Measurements from ENCODE around the gene GIT2. TPM values are rescaled to one million over a fixed set of nuclear protein-coding genes. Genes with fewer than 3 reads are reported as not detected.

GIT2 gene
- total and polyA plus RNA-seq, 2 experiments from 2014 or later: 26.4 to 42.1 TPM

DNA sequence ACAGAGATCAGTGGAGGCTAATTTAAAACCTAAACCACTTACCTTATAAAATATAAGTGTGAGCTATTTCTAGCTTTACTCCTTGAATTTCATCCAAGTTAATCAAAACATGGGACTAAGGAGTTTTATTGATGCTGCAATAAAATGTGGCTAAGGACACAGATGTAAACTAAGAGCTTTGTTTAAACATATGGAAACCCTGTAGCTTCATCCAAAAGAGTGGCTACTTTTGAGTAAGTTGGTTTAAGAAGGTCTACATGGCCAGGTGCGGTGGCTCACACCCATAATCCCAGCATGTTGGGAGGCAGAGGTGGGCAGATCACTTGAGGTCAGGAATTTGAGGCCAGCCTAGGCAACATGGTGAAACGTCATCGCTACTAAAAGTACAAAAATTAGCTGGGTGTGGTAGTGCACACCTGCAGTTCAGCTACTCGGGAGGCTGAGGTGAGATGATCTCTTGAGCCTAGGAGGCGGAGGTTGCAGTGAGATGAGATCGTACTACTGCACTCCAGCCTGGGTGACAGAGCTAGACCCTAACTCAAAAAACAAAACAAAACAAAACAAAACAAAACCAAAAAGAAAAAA is 55.7 kb downstream of the GIT2 start:
- no peaks in the 10 kb centered on the region for H3K9me3 ChIP-seq (ENCODE audit: low read depth)
- in situ Hi-C loops (cut with MboI): no loop called here
- H3K4me2 ChIP-seq (ENCODE audit: unreplicated experiment): no peak overlapping the region
- no peaks in the 10 kb centered on the region for H3K27me3 ChIP-seq (replicated peaks; ENCODE audit: insufficient read depth)
- peaks cover 38% of the 10 kb centered on the region for H3K36me3 ChIP-seq (ENCODE audit: low read depth)
- no peak overlapping the region for H3K27ac ChIP-seq
- H3K9me2 ChIP-seq (ENCODE audit: insufficient read depth): no peaks in the 10 kb centered on the region
- 0 out of 2 replicates have a peak, but pooled peaks cover under 1% of the 10 kb centered on the region for H3K79me2 ChIP-seq (ENCODE audit: insufficient read depth)
- no peaks in the 10 kb centered on the region for H3K4me1 ChIP-seq (ENCODE audit: insufficient read depth)
- DNase-seq: no peak
- H3F3A ChIP-seq (ENCODE audit: insufficient read depth): no peaks in the 10 kb centered on the region
- no peak overlapping the region for H2AFZ ChIP-seq
- no peak overlapping the region for H3K9ac ChIP-seq
- H4K20me1 ChIP-seq (ENCODE audit: insufficient read depth): no peaks in the 10 kb centered on the region
- TF ChIP-seq EZH2 (IDR thresholded peaks at IDR 0.05; ENCODE audit: insufficient read depth, poor library complexity, severe bottlenecking) (no peak), EZH2phosphoT487 (IDR thresholded peaks at IDR 0.05; ENCODE audit: insufficient read depth, low read depth) (no peak)
- WGBS, 2 experiments (ENCODE audit: low coverage in 1 of 2, low lambda C conversion rate in 2 of 2, missing lambda C conversion rate in 2 of 2): 99% methylated on average over 6 of the region's 6 CpGs
- H3K4me3 ChIP-seq: no peak overlapping the region

DNA sequence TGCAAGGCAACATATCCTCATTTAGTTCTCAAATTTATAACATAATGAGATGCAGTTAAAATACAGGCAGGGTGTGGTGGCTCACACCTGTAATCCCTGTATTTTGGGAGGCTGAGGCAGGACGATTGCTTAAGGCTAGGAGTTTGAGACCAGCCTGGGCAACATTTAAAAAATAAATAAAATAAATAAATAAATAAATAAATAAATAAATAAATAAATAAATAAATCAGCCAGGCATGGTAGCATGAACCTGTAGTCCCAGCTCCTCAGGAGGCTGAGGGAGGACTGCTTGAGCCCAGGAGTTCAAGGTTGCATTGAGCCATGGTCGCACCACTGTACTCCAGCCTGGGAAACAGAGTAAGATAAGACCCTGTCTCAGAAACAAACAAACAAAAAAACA is 56.7 kb downstream of the GIT2 start:
- H3K4me3 ChIP-seq: no peak overlapping the region
- no peaks in the 10 kb centered on the region for H4K20me1 ChIP-seq (ENCODE audit: insufficient read depth)
- H3K4me1 ChIP-seq (ENCODE audit: insufficient read depth): no peaks in the 10 kb centered on the region
- no peak overlapping the region for H3K9ac ChIP-seq
- no peaks in the 10 kb centered on the region for H3K79me2 ChIP-seq (ENCODE audit: insufficient read depth)
- no peaks in the 10 kb centered on the region for H3K27me3 ChIP-seq (replicated peaks; ENCODE audit: insufficient read depth)
- no peak overlapping the region for H2AFZ ChIP-seq
- in situ Hi-C loops (cut with MboI): no loop called here
- no peaks in the 10 kb centered on the region for H3F3A ChIP-seq (ENCODE audit: insufficient read depth)
- DNase-seq: no peak
- H3K27ac ChIP-seq: no peak overlapping the region
- 88 to 92% methylated on average over 2 of the region's 2 CpGs for WGBS, 2 experiments (ENCODE audit: low coverage in 1 of 2, low lambda C conversion rate in 2 of 2, missing lambda C conversion rate in 2 of 2)
- H3K9me3 ChIP-seq (ENCODE audit: low read depth): no peaks in the 10 kb centered on the region
- no peaks in the 10 kb centered on the region for H3K9me2 ChIP-seq (ENCODE audit: insufficient read depth)
- no peak overlapping the region for H3K4me2 ChIP-seq (ENCODE audit: unreplicated experiment)
- peaks cover 45% of the 10 kb centered on the region; the same call in 1 of the 2 replicates for H3K36me3 ChIP-seq (ENCODE audit: low read depth)
- TF ChIP-seq EZH2 (IDR thresholded peaks at IDR 0.05; ENCODE audit: insufficient read depth, poor library complexity, severe bottlenecking) (no peak), EZH2phosphoT487 (IDR thresholded peaks at IDR 0.05; ENCODE audit: insufficient read depth, low read depth) (no peak)

- Histone ChIP-seq H3K36me3 (ENCODE audit: low read depth) (peaks cover 51% of the 10 kb centered on the region; the same call in 1 of the 2 replicates), H3K4me2 (ENCODE audit: unreplicated experiment) (no peak overlapping the region), H3K9ac (no peak overlapping the region), H3K79me2 (ENCODE audit: insufficient read depth) (no peaks in the 10 kb centered on the region), H3K4me3 (no peak overlapping the region), H3K9me2 (ENCODE audit: insufficient read depth) (no peaks in the 10 kb centered on the region), H3K4me1 (ENCODE audit: insufficient read depth) (no peaks in the 10 kb centered on the region), H3F3A (ENCODE audit: insufficient read depth) (no peaks in the 10 kb centered on the region), H3K9me3 (ENCODE audit: low read depth) (no peaks in the 10 kb centered on the region), H3K27me3 (replicated peaks; ENCODE audit: insufficient read depth) (no peaks in the 10 kb centered on the region), H2AFZ (no peak overlapping the region), H4K20me1 (ENCODE audit: insufficient read depth) (no peaks in the 10 kb centered on the region), H3K27ac (no peak overlapping the region)
- DNase-seq: no peak
- in situ Hi-C loops (cut with MboI): no loop called here
- 96 to 98% methylated on average over 7 of the region's 7 CpGs for WGBS, 2 experiments (ENCODE audit: low coverage in 1 of 2, low lambda C conversion rate in 2 of 2, missing lambda C conversion rate in 2 of 2)
- no peak for TF ChIP-seq EZH2 (IDR thresholded peaks at IDR 0.05; ENCODE audit: insufficient read depth, poor library complexity, severe bottlenecking)
- no peak for TF ChIP-seq EZH2phosphoT487 (IDR thresholded peaks at IDR 0.05; ENCODE audit: insufficient read depth, low read depth)
Measured at GRCh38 chr12:109938947-109939346, 57.2 kb downstream of the GIT2 start.

- H4K20me1 ChIP-seq (ENCODE audit: insufficient read depth): no peaks in the 10 kb centered on the region
- no peaks in the 10 kb centered on the region for H3K27me3 ChIP-seq (replicated peaks; ENCODE audit: insufficient read depth)
- no peak overlapping the region for H3K4me2 ChIP-seq (ENCODE audit: unreplicated experiment)
- WGBS, 2 experiments (ENCODE audit: low coverage in 1 of 2, low lambda C conversion rate in 2 of 2, missing lambda C conversion rate in 2 of 2): 93 to 94% methylated on average over 5 of the region's 5 CpGs
- H3K9me2 ChIP-seq (ENCODE audit: insufficient read depth): no peaks in the 10 kb centered on the region
- peaks cover 60% of the 10 kb centered on the region for H3K36me3 ChIP-seq (ENCODE audit: low read depth)
- H3K4me3 ChIP-seq: no peak overlapping the region
- DNase-seq: no peak
- no peaks in the 10 kb centered on the region for H3K4me1 ChIP-seq (ENCODE audit: insufficient read depth)
- no peaks in the 10 kb centered on the region for H3K9me3 ChIP-seq (ENCODE audit: low read depth)
- in situ Hi-C loops (cut with MboI): no loop called here
- no peaks in the 10 kb centered on the region for H3K79me2 ChIP-seq (ENCODE audit: insufficient read depth)
- no peak overlapping the region for H2AFZ ChIP-seq
- H3F3A ChIP-seq (ENCODE audit: insufficient read depth): 0 out of 2 replicates have a peak, but pooled peaks cover 3% of the 10 kb centered on the region
- H3K27ac ChIP-seq: no peak overlapping the region
- TF ChIP-seq EZH2phosphoT487 (IDR thresholded peaks at IDR 0.05; ENCODE audit: insufficient read depth, low read depth) (no peak), EZH2 (IDR thresholded peaks at IDR 0.05; ENCODE audit: insufficient read depth, poor library complexity, severe bottlenecking) (no peak)
- no peak overlapping the region for H3K9ac ChIP-seq
Measured at GRCh38 chr12:109937371-109937770, 58.8 kb downstream of the GIT2 start.
